Suprapubic skin (tissue), 4 donors: ENCODE results near the gene UNCX. TPM values are rescaled to one million over a fixed set of nuclear protein-coding genes. Genes with fewer than 3 reads are reported as not detected.

Source experiments
- DNase-seq, 2 donors: peaks; one replicate each; pipeline ENCODE4 v3.0.0-alpha.2; 2019; ENCODE audit warnings: low spot score in 2 of 2
- H3K27ac ChIP-seq: fragments of 200-600 bp; sonication (generic); one replicate; pipeline ENCODE4 v1.5.1; 2019
- H3K27me3 ChIP-seq: fragments of 200-600 bp; sonication (generic); one replicate; pipeline ENCODE4 v1.5.1; 2019
- H3K36me3 ChIP-seq: fragments of 200-600 bp; sonication (generic); one replicate; pipeline ENCODE4 v1.5.1; 2019
- H3K4me1 ChIP-seq: fragments of 200-600 bp; sonication (generic); one replicate; pipeline ENCODE4 v1.5.1; 2019
- H3K4me3 ChIP-seq: fragments of 200-600 bp; sonication (generic); one replicate; pipeline ENCODE4 v1.5.1; 2019; ENCODE audit warnings: mild to moderate bottlenecking
- H3K9me3 ChIP-seq: fragments of 200-600 bp; sonication (generic); one replicate; pipeline ENCODE4 v1.5.1; 2019
- CTCF ChIP-seq, 2 donors: fragments of 200-600 bp in 1 of 2; fragments of 450-650 bp in 1 of 2; sonication (generic) in 1 of 2; IDR thresholded peaks; one replicate each; pipeline ENCODE4 v1.5.1; 2016 to 2019; ENCODE audit warnings: antibody characterized with exemption in 2 of 2, mild to moderate bottlenecking in 1 of 2, moderate library complexity in 1 of 2
- EP300 ChIP-seq: sonication (generic); formaldehyde crosslinking; IDR thresholded peaks from one replicate; pipeline ENCODE4 v1.6.1; 2017; ENCODE audit warnings: antibody characterized with exemption
- POLR2A ChIP-seq, 2 donors: fragments of 450-650 bp; IDR thresholded peaks; one replicate each; pipeline ENCODE4 v1.6.1; 2017; ENCODE audit warnings: antibody characterized with exemption in 2 of 2, mild to moderate bottlenecking in 2 of 2, moderate library complexity in 2 of 2
- POLR2AphosphoS5 ChIP-seq, 3 donors: sonication (generic); formaldehyde crosslinking; IDR thresholded peaks; one replicate each; pipeline ENCODE4 v1.6.1; 2017; ENCODE audit warnings: antibody characterized with exemption in 3 of 3
- WGBS: methylation state at CpG from one replicate; pipeline ENCODE4 v1.1.5; 2018; 5-methylcytosine and 5-hydroxymethylcytosine counted together
- total RNA-seq, 4 donors: library from RNA; depleted of rRNA; stranded (reverse); fragments of >200 nt; gene quantifications; one replicate each; pipeline ENCODE4 v1.1.0, GENCODE V29; 2016

Gene UNCX
- total RNA-seq, 4 donors from 2014 or later = not detected

GRCh38 chr7:1247527-1248041 is 14.9 kb downstream of the UNCX start:
- H3K4me3 ChIP-seq = no peak overlapping the region
- DNase-seq = no peak

GRCh38 chr7:1248143-1248915 is 15.7 kb downstream of the UNCX start:
- H3K4me1 ChIP-seq = peaks cover 20% of the 10 kb centered on the region
- H3K36me3 ChIP-seq = no peaks in the 10 kb centered on the region
- H3K4me3 ChIP-seq = no peak overlapping the region
- DNase-seq = no peak
- no peak for TF ChIP-seq EP300
- no peak for TF ChIP-seq CTCF (IDR thresholded peaks at IDR 0.05)
- no peak for TF ChIP-seq POLR2A (IDR thresholded peaks at IDR 0.05)
- no peak for TF ChIP-seq POLR2AphosphoS5 (IDR thresholded peaks at IDR 0.05)
- 6% methylated on average over 27 of the region's 27 CpGs for WGBS
- no peak overlapping the region for H3K27ac ChIP-seq
- no peaks in the 10 kb centered on the region for H3K9me3 ChIP-seq
- H3K27me3 ChIP-seq = peaks cover 100% of the 10 kb centered on the region

More at GRCh38 chr7:1247527-1248041, 14.9 kb downstream of the UNCX start:
- peaks cover 20% of the 10 kb centered on the region for H3K4me1 ChIP-seq
- TF ChIP-seq POLR2A (IDR thresholded peaks at IDR 0.05) (no peak), CTCF (IDR thresholded peaks at IDR 0.05) (no peak), POLR2AphosphoS5 (IDR thresholded peaks at IDR 0.05) (no peak), EP300 (no peak)
- H3K27me3 ChIP-seq = peaks cover 100% of the 10 kb centered on the region
- no peaks in the 10 kb centered on the region for H3K9me3 ChIP-seq
- no peak overlapping the region for H3K27ac ChIP-seq
- H3K36me3 ChIP-seq = no peaks in the 10 kb centered on the region
- 2% methylated on average over 18 of the region's 48 CpGs for WGBS

- no peaks in the 10 kb centered on the region for H3K36me3 ChIP-seq
- H3K27me3 ChIP-seq = peaks cover 100% of the 10 kb centered on the region
- H3K4me1 ChIP-seq = peaks cover 20% of the 10 kb centered on the region
- no peak for DNase-seq
- WGBS = 3% methylated on average over 14 of the region's 26 CpGs
- no peak for TF ChIP-seq EP300
- H3K9me3 ChIP-seq = no peaks in the 10 kb centered on the region
- no peak overlapping the region for H3K27ac ChIP-seq
- H3K4me3 ChIP-seq = no peak overlapping the region
Observed at GRCh38 chr7:1248916-1249581, 16.4 kb downstream of the UNCX start.

GRCh38 chr7:1249731-1250130 is 17.1 kb downstream of the UNCX start:
- 22% methylated on average over 4 of the region's 14 CpGs for WGBS
- no peak for DNase-seq
- Histone ChIP-seq H3K27ac (no peak overlapping the region), H3K4me1 (peaks cover 20% of the 10 kb centered on the region), H3K9me3 (no peaks in the 10 kb centered on the region), H3K36me3 (no peaks in the 10 kb centered on the region), H3K4me3 (no peak overlapping the region), H3K27me3 (peaks cover 100% of the 10 kb centered on the region)
- TF ChIP-seq POLR2A (IDR thresholded peaks at IDR 0.05) (no peak), EP300 (no peak), POLR2AphosphoS5 (IDR thresholded peaks at IDR 0.05) (no peak), CTCF (IDR thresholded peaks at IDR 0.05) (no peak)

- no peaks in the 10 kb centered on the region for H3K36me3 ChIP-seq
- H3K4me3 ChIP-seq = no peak overlapping the region
- 93% methylated on average over 8 of the region's 8 CpGs for WGBS
- H3K27me3 ChIP-seq = peaks cover 100% of the 10 kb centered on the region
- H3K27ac ChIP-seq = no peak overlapping the region
- no peak for DNase-seq
- peaks cover 20% of the 10 kb centered on the region for H3K4me1 ChIP-seq
- no peak for TF ChIP-seq CTCF (IDR thresholded peaks at IDR 0.05)
- no peak for TF ChIP-seq POLR2A (IDR thresholded peaks at IDR 0.05)
- TF ChIP-seq POLR2AphosphoS5 (IDR thresholded peaks at IDR 0.05) = no peak
- TF ChIP-seq EP300 = no peak
- H3K9me3 ChIP-seq = no peaks in the 10 kb centered on the region
Observed at GRCh38 chr7:1250901-1251300, 18.2 kb downstream of the UNCX start.
